ENCODE measurements around the gene PHACTR1.

PHACTR1 gene

GRCh38 chr6:12963567-12963966 lies 247.0 kb downstream of the PHACTR1 start:
- in situ Hi-C loops (cut with HindIII; ENCODE audit: low sequenced_read_pairs), result no loop called here
- no peak overlapping the region for H3K4me3 ChIP-seq (ENCODE audit: low read depth, low read length)
- DNase-seq (ENCODE audit: low read depth, low spot score), result no peak
- no peak for TF ChIP-seq CTCF (IDR thresholded peaks at IDR 0.05; ENCODE audit: low read depth, low read length)

- no peak for DNase-seq (ENCODE audit: low read depth, low spot score)
- TF ChIP-seq CTCF (IDR thresholded peaks at IDR 0.05; ENCODE audit: low read depth, low read length), result no peak
Observed at GRCh38 chr6:12967686-12968085, 251.1 kb downstream of the PHACTR1 start.

DNA sequence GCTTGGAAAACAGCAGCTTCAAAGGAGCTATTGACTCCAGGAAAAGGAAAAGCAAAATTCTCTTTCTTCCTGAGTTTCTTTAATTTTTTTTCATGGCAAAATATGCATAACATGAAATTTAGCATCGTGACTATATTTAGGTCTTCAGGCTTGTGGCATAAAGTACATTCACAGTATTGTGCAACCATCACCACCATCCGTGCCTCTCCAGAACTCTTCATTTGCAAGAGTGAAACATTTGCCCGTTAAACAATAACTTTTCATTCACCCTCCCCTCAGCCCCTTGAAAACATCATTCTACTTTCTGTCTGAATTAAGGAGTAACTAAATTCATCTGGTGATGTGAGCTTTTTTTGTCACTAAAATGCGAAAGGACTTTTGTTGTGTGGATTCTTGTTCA lies 251.7 kb downstream of the PHACTR1 start:
- DNase-seq (ENCODE audit: low read depth, low spot score), result no peak
- no peak for TF ChIP-seq CTCF (IDR thresholded peaks at IDR 0.05; ENCODE audit: low read depth, low read length)
- no peak overlapping the region for H3K4me3 ChIP-seq (ENCODE audit: low read depth, low read length)
- in situ Hi-C loops (cut with HindIII; ENCODE audit: low sequenced_read_pairs), result no loop called here

More at GRCh38 chr6:12967686-12968085, 251.1 kb downstream of the PHACTR1 start:
- in situ Hi-C loops (cut with HindIII; ENCODE audit: low sequenced_read_pairs), result no loop called here
- H3K4me3 ChIP-seq (ENCODE audit: low read depth, low read length), result no peak overlapping the region

GRCh38 chr6:12968839-12969558 lies 252.4 kb downstream of the PHACTR1 start:
- no peak overlapping the region for H3K4me3 ChIP-seq (ENCODE audit: low read depth, low read length)
- in situ Hi-C loops (cut with HindIII; ENCODE audit: low sequenced_read_pairs), result no loop called here
- no peak for DNase-seq (ENCODE audit: low read depth, low spot score)
- TF ChIP-seq CTCF (IDR thresholded peaks at IDR 0.05; ENCODE audit: low read depth, low read length), result no peak

DNA sequence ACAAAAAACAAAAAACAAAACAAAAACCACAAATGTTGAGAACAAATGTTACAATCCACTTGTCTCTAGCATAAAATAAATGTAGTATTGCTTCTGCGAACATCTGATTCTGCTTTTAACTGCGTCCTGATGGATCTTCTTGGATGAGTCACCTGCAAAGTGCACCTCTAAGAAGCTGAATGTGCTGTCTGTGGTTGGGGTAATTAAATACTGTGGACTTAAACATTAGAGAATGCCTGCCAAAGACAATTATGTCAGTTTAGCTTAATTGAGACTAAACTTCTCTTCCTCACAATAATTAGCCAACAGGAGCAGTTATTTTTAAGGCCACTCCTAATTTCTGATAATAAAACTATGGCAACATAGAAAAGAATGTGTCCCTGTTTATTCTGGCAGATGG lies 253.4 kb downstream of the PHACTR1 start:
- no peak for DNase-seq (ENCODE audit: low read depth, low spot score)

DNA sequence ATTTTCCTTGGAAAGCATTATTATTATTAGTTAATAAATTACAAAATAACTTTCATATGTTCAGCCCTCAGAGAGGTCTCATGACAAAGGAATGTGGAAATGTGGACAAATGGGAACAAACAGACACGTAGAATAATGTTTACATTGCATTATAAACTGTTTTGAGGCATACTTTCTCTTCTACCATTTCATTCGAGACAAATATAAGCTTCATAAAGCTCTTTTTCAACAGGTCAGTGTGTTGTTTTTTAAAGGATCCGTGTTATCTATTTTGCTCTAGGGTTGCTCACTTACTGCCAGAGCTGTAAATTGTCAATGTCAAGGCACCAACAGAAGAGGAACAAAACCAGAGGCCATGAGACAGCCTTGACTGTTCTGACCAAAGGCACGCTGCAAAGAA lies 256.8 kb downstream of the PHACTR1 start:
- in situ Hi-C loops (cut with HindIII; ENCODE audit: low sequenced_read_pairs), result no loop called here
- TF ChIP-seq CTCF (IDR thresholded peaks at IDR 0.05; ENCODE audit: low read depth, low read length), result no peak
- no peak overlapping the region for H3K4me3 ChIP-seq (ENCODE audit: low read depth, low read length)
- DNase-seq (ENCODE audit: low read depth, low spot score), result no peak

More for the DNA sequence above, 253.4 kb downstream of the PHACTR1 start:
- no peak for TF ChIP-seq CTCF (IDR thresholded peaks at IDR 0.05; ENCODE audit: low read depth, low read length)
- no peak overlapping the region for H3K4me3 ChIP-seq (ENCODE audit: low read depth, low read length)
- in situ Hi-C loops (cut with HindIII; ENCODE audit: low sequenced_read_pairs), result no loop called here
